GM23248 (cell line): ENCODE results near the gene PIBF1.

ENCODE experiments used
- EZH2 ChIP-seq: fragments of 200-600 bp; sonication (generic); IDR thresholded peaks from 2 replicates; pipeline ENCODE4 v1.6.1; 2018; ENCODE audit warnings: antibody characterized with exemption, mild to moderate bottlenecking; ENCODE audit not compliant: insufficient read depth, poor library complexity, severe bottlenecking
- EZH2phosphoT487 ChIP-seq: fragments of 200-600 bp; sonication (generic); IDR thresholded peaks from 2 replicates; pipeline ENCODE4 v1.6.1; 2018; ENCODE audit warnings: antibody characterized with exemption, moderate library complexity, mild to moderate bottlenecking, low read depth; ENCODE audit not compliant: insufficient read depth

- TF ChIP-seq EZH2 (no peak), EZH2phosphoT487 (no peak)
These were observed 204.3 kb downstream of the PIBF1 start for GRCh38 chr13:72986197-72986596.
